EL (cell line): ENCODE data around the gene TBC1D5.

ENCODE experiments used
- DNase-seq: peaks from one replicate; pipeline ENCODE4 v3.0.0-alpha.2; 2016

TBC1D5 gene

DNA sequence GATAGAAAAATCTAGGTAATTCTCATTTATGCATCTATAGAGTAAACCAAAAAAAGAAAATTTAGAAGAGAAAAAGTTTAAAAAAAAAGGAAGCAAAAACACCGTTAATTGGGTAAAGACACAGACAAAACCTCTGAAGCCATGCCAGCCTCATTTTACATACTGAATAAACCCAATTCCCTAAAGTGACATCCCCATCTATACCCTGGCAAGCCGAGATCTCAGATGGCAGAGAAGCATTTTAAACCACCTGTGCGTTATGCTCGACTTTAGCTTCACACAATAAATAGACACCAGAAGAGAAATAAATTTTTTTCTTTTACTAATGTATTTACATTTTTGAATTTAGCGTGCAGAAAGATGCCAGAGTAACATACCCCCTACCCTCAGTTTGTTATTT, 475.6 kb downstream of the TBC1D5 start:
- DNase-seq, result no peak

DNA sequence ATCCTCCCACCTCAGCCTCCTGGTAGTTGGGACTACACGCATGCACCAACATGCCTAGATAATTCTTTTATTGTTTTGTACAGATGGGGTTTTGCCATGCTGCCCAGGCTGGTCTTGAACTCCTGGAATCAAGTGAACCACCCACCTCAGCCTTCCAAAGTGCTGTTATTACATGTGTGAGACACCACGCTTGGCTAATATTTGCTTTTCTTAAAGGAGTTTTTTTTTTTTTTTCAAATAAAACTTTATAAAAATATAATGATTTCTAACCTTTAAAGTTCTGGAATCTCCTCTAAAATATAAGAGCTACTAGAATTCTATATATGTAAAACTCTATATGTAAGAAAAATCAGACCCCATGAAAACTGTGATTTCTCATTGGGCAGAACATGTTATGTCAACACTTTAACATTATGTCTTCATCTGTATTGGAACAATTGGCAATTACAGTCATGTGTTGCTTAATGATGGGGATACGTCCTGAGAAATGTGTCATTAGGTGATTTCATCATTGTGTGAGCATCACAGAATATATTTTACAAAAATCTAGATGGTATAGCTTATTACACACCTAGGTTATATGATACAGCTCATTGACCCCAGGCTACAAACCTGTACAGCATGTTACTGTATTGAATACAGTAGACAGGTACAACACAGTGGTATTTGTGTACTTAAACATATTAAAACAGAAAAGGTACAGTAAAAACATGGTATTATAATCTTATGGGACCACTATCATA, 480.6 kb downstream of the TBC1D5 start:
- DNase-seq, result no peak

DNA sequence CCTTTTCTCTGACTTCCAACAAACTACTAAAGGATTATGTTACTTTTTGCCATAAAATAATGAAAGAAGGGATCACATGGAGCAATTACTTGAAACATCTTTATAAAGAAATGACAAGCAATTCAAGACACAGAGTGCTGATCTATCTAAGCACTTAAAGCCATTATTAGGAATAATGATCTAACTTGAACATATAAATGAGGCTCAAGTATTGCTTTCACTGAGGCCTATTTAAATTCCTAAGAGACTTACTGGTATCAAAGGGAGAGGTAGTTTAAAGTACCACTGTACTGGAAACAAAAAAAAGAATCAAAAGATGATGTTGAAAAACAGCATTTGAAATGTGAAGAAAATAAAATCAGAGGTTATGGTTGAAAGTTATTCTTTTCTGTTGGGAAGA, 482.2 kb downstream of the TBC1D5 start:
- DNase-seq, result no peak

DNA sequence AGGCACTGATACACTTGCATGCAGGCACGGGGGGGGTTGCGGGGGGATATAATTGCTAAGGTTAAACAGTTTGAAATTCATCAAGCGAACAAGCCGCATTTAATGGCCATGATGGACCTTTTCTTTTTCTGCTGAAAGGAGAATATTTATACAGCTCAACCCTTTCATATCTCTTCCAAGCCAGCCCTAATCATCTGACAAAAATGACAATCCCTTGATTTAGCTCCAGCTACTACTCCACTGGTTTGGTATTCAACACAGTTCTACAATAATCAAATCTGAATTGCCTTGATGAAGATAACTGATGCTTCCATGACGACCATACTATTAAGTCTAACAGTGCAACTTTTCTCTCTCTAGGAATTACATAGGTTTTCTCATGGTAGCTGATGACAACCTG, 482.7 kb downstream of the TBC1D5 start:
- no peak for DNase-seq

DNA sequence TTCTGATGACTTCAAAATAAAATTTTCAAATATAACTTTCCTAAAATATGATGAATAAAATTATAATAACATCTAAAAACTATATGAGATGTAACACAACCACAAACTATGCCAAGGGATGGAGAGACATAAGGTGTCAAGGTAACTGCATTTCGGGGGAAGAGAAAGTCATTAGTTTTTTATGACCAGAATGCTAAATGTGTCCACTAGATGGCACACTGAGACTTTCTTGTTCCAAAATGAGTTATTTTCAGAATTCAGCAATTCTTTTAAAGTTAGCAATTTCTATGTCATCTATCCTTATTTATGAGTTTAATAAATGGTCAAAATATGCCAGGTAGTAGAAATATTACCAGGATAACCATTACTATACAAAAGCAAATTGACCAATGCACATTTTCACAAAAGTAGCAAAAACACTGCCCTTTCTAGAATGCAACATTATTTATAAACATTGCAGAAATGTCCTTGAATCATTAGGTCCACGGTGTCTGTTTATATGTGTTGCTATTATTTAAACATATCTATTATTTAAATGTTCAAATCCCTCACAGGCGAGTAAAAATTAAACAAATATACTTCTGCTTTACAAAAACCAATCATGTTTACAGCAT, 483.5 kb downstream of the TBC1D5 start:
- DNase-seq, result peak; percentile 32

DNA sequence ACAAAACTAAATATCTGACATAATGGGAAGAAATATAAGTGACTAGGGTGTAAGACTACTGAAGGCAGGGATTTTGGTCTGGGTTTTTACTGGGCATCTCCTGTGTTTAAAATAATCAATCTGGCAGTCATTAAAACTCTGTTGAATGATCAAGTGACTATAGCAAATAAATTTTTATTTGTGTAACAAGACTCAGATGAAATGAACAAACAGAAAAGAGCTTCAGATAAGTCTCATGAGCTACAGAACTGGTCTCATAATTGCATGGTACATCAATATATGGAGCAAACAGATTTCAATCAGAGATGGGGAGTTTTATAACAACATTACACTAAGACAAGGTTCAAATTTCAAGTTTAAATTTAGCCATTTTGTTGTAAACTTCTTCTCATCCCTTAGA, 485.2 kb downstream of the TBC1D5 start:
- no peak for DNase-seq

DNA sequence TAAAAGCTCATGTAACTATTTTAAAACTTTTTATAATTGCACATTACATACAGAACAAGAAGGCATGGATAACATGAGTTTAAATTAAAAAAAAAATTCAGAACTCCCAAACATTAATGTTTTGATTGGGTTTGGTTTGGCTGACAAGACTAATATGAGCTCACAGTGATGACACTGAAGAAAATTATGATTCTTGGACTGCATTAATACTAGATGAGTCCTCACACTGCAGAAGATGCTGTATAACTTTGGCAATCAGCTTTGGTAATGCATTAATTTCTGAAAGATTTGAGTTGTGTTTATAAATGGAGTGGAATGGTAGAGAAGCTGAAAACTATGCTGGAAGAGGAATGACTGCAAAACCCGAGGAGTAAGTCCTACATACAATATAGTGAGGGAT, 498.8 kb downstream of the TBC1D5 start:
- no peak for DNase-seq

DNA sequence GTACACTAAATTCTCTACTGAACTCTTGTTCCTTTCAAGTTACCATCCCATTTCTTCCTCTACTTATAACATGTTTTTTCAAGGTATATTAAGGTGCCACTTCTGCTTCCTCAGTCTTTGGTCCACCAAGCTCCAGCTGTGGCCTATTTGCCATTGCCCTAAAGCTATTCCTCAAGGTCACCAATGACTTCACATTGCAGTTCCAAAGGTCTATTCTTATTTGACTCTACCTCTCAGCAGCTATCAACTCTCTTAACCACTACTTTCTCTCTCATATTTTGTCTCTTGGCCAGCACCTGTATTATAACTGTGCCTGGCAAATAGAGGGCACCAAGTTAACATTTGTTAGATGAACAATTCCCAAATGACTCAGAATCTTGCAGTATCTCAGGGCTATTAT, 503.0 kb downstream of the TBC1D5 start:
- no peak for DNase-seq

DNA sequence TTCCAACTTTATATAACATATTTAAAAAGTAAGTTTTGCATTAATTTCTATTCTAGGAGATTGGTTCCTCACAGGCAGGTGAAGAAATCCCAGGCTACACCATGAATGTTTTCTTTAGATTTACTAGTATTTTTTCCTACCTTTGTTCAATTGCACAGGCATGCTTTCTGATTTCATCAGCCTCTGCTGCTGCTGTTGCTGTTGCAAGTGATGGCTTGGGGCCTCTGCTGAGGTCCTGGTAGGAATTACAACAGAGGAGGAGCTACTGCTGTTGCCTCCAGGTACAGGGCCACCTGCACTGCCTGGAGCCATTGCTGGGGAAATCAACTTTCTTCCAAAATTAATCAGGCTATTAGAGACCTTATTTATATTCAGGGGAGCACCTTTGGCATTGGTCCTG, 504.4 kb downstream of the TBC1D5 start:
- no peak for DNase-seq

DNA sequence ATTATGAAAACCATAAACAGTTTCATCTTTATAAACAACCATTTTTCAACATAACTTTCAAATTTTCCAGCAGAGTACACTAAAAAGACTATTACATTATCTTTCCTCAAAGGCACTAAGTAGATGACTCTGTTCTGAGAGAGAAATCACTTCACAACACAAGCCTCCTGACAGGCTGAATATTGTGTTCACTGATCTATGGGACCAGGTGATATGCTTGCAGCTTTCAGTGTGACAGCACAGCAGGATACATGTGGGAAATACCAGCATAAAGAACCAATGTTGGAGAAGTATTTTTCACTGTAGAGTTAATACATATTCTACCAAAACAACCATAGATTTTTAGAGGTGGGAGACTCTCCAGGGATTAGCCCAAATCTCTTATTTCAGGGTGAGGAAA, 507.1 kb downstream of the TBC1D5 start:
- DNase-seq, result no peak

DNA sequence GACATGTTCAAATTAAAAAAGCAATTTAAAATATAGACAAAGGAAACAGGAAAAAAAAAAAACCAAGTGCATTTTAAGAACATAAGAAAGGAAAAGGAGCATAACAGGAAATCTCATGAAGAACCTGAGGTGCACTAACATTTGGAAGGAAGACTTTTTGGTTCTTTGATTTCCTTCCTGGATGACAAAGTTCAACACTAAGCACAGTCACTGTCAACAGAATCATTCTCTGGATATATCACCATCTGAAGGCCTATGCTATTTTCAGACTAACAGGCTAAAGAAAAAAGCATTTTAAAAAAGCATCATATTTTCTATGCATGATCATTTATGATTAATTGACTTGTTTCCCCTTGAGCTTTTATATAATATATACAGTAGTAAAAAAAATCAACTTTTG, 508.0 kb downstream of the TBC1D5 start:
- no peak for DNase-seq

DNA sequence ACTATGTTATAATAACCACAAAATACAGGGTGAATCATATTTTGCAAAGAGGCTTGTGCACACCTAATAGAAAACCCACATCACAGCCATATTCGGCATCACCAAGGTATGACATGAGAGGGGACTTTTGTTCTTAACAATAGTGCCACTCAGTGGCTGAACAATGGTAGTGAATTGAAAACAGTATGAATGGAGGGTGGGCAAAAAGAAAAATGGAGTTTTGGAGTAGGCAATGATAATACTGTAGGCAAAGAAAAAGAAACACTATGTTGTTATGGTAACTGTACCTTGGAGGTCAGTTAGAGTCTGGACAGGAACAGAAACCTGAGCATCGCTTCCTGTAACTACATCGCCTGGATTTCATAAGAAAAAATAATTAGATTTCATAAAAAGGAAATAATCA, 509.0 kb downstream of the TBC1D5 start:
- peak; percentile 57 for DNase-seq

DNA sequence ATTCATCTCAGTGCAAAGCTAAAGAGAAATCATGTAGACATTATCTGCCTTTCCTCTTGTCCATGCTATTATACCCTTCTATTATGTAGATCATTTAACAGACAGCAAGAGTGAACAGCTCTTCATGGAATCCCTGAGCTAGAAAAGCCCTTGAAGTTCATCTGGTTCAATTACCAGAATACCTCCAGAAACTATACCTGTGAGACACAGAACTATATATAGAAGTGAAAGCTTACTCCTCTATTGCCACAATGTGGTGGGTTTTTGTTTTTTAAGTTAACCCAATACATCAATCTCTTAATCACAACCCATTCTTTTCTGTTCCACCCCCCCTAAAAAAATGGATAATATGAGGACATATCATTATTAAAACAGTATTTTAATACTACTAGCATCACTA, 510.0 kb downstream of the TBC1D5 start:
- no peak for DNase-seq

DNA sequence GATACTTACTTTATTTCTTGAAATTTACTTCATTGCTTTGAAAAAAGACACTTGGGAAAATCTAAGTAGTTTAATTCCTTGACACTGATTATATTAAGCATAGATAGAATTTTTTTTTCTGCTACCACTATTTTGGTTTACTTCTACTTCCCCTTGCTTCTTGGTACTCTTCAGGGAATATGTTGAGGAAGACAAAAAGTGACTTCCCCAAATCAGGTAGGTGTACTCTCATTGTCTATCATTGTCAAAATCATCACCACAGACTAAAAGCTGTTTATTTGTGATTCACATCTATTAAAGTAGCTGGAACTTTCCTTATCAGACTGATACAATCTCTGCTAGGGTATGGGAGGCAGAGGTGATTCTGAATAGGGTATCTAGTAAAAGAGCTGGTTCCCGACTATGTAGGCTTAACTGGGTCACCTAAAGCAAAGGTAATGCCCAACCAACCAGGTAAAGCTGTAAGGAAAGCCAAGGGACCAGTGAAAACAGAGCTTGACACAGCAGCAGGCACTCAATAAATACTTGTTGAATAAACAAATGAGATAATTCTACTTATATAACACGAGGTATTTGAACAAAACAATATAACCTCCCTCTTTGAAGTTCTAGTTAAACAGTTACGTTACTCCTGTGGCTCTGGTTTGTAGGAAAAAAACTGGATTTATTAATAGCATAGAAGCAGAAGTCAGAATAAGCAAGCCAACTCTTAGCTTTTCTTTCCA, 510.7 kb downstream of the TBC1D5 start:
- DNase-seq, result no peak

DNA sequence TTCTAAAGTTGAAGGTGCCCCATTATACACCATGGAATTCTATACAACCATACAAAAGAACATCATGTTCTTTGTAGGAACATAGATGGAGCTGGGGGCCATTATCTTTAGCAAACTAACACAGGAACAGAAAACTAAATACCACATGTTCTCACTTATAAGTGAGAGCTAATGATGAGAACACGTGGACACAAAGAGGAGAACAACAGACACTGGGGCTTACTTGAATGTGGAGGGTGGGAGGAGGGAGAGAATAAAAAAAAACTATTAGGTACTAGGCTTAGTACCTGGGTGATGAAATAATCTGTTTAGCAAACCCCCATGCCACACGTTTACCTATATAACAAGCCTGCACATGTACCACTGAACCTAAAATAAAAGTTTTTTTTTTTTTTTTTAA, 515.0 kb downstream of the TBC1D5 start:
- no peak for DNase-seq

DNA sequence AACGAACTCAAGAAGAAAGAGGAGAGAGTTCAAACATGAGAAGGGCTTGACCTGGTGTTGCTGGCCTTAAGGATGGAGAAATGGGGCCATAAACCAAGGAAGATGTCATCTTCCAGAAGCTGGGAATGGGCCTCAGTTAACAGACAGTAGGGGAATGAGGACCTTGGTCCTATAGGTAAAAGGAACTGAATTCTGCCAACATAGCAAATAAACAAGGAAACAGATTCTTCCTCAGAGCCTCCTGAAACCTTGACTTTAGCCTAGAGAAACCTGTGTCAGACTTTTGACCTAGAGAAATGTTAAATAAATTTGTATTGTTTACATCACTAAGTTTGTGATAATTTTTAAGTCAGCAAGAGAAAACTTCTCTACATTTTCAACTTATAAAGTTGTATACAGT, 520.9 kb downstream of the TBC1D5 start:
- DNase-seq, result no peak

DNA sequence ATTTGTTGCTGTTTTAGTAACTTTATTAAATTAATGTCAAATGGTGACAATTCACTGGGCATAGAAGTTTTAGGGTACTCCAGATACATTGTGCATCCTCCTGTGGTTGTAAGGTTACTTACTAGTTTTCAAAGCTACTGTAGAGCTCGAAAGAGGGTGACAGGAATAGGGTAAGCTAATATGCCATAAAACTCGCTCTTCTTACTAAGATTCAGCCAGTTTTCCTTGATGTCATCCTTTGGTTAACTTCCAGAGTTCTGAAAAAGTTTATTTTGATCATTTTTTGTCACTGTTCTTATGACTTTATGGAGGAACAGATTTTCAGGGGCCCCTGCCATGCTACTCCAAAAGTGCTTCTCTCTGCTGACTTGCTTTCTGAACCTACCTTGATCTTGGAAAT, 522.8 kb downstream of the TBC1D5 start:
- DNase-seq, result no peak

DNA sequence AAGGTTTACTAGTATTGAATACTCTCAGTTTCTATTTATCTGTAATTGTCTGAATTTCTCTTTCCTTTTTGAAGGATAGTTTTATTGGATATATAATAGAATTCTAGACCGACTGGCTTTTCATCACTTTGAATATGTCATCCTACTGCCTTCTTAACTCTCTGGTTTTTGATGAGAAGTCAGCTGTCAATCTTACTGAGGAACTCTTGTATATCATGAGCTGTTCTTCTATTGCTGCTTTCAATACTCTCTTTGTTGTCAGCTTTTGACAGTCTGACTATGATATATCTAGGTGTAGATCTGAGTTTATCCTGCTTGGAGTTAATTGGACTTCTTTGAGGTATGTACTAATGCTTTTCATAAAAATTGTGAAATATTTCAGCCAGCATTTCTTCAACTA, 523.8 kb downstream of the TBC1D5 start:
- no peak for DNase-seq

DNA sequence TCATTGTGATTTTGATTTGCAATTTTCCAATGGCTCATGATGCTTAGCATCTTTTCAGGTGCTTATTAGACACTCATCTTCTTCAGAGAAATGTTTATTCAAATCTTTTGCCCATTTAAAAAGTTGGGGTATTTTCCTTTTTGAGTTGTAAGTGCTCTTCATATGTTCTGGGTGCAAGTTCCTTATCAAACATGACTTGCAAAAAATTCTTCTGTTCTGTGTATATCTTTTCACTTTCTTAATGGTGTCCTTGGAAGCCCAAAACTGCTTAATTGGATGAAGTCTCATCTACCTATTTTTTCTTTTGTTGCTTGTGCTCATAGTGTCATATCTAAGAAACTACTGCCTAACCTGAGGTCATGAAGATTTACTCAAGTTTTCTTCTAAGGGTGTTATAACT, 524.8 kb downstream of the TBC1D5 start:
- DNase-seq, result no peak

DNA sequence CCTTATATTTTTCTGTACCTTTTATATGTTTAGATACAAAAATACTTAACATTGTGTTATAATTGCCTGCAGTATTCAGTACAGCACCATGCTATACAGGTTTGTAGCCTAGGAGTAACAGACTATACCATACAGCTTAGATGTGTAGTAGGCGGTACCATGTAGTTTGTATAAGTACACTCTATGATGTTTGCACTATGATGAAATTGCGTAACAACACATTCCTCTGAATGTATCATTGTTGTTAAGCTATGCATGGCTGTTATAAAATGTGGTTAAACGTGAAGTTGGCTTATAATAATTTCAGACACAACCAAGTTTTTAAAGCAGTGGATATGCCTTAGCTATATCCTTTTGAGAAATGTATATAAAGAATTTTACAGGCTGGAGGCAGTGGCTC, 529.3 kb downstream of the TBC1D5 start:
- peak; percentile 43 for DNase-seq

DNA sequence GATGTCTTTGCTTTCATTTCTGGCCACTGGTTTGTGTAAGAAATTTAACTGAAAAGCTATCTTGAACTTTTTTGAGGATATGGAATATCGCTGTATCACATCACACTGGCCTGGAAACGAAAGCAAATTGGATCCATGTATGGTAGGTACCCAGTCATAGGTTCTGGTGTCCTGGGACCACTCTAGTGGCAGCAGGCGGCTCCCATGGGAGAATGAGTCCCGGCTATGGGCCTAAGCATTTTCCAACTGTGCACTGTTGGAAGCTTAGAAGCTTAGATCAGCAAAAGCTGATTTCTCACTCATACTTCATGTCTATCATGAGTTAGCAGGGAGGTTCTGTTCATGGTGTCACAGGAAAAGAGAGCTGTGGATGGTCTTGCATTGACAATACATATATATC, 534.5 kb downstream of the TBC1D5 start:
- DNase-seq, result no peak

DNA sequence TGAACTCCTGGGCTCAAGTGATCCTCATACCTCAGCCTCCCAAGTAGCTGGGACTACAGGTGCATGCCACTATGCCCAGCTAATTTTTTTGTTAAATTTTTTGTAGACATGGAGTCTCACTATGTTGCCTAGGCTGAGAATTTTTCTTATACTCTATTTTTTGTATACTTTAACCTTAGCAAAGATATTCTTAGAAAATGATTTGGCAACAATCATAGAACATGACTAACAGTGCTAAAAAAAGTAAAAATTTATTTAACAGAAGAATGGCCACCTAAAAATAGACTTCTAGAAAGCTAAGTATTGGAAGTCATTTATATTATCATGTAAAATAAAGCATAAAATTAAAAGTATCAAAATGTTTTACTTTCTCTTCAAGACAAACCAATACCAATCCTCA, 535.4 kb downstream of the TBC1D5 start:
- no peak for DNase-seq

DNA sequence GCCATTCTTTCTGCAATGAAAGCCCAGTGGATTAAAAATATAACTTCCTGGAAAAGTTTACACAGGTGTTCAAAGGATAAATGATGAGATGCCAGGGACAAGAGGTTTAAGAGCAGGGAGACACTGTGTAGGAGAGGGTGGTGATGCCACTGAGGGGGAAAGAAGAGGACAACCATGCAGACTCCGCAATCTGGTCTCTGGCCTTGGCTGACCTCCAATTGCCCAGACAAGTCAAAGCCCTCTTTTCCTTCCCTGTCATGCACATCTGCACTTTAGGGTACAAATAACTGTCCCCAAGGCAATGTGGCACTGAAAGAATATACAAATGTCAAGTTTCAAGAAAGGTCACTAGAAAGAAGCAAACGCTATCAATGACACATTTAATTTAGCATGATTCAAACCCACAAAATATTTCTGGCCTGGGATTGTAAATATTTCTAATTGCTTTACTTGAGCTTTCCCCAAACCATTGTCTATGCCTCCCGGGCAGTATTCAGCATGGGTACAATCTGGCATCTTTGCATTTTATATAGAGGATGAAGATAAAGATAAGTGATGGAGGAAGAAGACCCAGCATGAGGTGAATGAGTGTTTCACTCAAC, 538.3 kb downstream of the TBC1D5 start:
- peak; percentile 26 for DNase-seq

DNA sequence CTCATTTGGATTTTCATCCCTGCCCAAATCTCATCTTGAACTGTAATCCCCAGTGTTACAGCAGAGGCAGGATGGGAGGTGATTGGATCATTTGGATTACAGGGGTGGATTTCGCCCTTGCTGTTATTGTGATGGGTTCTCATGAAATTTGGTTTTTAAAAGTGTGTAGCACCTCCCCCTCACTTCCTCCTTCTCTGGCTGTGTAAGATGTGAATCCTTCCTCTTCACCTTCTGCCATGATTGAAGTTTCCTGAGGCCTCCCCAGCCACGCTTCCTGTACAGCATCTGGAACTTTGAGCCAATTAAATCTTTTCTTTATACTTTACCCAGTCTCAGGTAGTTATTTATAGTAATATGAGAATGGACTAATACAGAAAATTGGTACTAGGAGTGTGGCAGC, 540.9 kb downstream of the TBC1D5 start:
- no peak for DNase-seq
